ENCODE results near the gene ZNF524. TPM values are rescaled to one million over a fixed set of nuclear protein-coding genes. Genes with fewer than 3 reads are reported as not detected.

ZNF524 gene
- total RNA-seq, 4 donors from 2014 or later = 20.3 to 33.5 (median 26.4) TPM

- TF ChIP-seq, protein P1, sequence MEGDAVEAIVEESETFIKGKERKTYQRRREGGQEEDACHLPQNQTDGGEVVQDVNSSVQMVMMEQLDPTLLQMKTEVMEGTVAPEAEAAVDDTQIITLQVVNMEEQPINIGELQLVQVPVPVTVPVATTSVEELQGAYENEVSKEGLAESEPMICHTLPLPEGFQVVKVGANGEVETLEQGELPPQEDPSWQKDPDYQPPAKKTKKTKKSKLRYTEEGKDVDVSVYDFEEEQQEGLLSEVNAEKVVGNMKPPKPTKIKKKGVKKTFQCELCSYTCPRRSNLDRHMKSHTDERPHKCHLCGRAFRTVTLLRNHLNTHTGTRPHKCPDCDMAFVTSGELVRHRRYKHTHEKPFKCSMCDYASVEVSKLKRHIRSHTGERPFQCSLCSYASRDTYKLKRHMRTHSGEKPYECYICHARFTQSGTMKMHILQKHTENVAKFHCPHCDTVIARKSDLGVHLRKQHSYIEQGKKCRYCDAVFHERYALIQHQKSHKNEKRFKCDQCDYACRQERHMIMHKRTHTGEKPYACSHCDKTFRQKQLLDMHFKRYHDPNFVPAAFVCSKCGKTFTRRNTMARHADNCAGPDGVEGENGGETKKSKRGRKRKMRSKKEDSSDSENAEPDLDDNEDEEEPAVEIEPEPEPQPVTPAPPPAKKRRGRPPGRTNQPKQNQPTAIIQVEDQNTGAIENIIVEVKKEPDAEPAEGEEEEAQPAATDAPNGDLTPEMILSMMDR (IDR thresholded peaks at IDR 0.05) = no peak
- no peak for TF ChIP-seq POLR2A (IDR thresholded peaks at IDR 0.05)
- TF ChIP-seq EP300 (IDR thresholded peaks at IDR 0.05) = no peak
- no peak for TF ChIP-seq POLR2AphosphoS5 (IDR thresholded peaks at IDR 0.05)
- Histone ChIP-seq H3K27me3 (peaks cover 8% of the 10 kb centered on the region), H3K4me1 (peaks cover 0 to 47% (median 21%) of the 10 kb centered on the region in 3 donors), H3K36me3 (no peaks in the 10 kb centered on the region), H3K27ac (peak overlapping the region in 3 of 4 donors; percentile 48 to 72 (median 63)), H3K9me3 (no peaks in the 10 kb centered on the region), H3K4me3 (peak overlapping the region in 1 of 2 donors; percentile 48)
- ATAC-seq = peak; percentile 65
- 1 to 8% methylated on average over 5 to 21 of the region's 36 CpGs for WGBS, 2 donors (ENCODE audit: low coverage in 1 of 2)
Observed at GRCh38 chr19:55585658-55586339, 14.3 kb upstream of the ZNF524 start.

DNA sequence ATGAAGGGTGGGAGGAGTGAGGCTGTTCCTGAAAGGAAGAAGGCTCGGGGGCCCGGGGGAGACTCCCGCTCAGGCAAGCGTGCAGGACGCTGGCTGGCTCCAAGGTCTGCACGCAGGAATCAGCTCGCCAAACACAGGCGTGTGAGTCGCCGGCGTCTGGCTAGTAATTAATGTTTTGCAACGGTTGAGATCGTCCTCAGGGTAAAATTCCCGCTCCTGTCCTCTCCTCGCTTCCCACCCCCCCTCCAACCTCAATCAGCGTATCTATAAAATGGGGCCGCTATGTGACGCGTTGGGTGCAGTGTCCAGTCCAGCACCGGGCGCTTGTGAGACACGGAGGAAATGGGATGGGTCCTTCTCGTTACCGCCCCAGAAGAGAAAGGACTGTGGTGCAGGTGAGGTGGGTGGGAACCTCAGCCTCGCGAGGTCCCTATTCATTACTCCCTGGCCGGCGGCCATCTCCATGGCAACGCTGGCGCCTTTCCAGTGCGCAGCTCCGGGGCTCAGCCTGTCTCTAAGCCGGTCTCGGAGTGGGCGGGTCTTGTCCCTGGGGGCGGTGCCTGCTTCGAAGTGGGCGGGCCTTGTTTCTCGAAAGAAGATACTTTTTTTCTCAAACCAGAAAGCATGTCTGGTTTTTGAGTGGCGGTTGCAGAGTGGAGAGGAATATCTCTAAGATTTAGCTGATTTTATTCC, 13.0 kb upstream of the ZNF524 start:
- Histone ChIP-seq H3K36me3 (peaks cover 0 to 4% of the 10 kb centered on the region in 2 donors), H3K9me3 (no peaks in the 10 kb centered on the region), H3K4me3 (peak overlapping the region in 1 of 2 donors; percentile 42), H3K27me3 (peaks cover 8% of the 10 kb centered on the region), H3K27ac (peak overlapping the region in 3 of 4 donors; percentile 13 to 72 (median 31)), H3K4me1 (peaks cover 0 to 34% (median 17%) of the 10 kb centered on the region in 3 donors)
- TF ChIP-seq POLR2AphosphoS5 (IDR thresholded peaks at IDR 0.05) (no peak), EP300 (IDR thresholded peaks at IDR 0.05) (no peak)
- TF ChIP-seq, protein P1 (IDR thresholded peaks at IDR 0.05) = no peak
- peak; percentile 91 for ATAC-seq
- 0 to 2% methylated on average over 1 to 24 of the region's 40 CpGs for WGBS, 2 donors (ENCODE audit: low coverage in 1 of 2)

DNA sequence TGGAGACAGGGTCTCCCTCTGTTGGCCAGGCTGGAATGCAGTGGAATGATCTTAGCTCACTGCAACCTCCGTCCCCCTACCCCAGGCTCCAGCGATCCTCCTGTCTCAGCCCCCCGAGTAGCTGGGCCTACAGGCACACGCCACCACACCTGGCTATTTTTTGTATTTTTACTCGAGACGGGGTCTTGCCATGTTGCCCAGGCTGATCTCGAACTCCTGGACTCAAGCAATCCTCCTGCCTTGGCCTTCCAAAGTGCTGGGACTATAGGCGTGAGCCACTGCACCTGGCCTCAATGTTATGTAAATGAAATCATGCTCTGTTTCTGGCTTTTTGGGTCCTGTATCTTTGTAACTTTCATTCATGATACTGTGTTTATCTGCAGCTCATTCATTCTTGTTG, 11.3 kb upstream of the ZNF524 start:
- ATAC-seq = no peak
- WGBS, 2 donors (ENCODE audit: low coverage in 1 of 2) = 86 to 93% methylated on average over 7 to 8 of the region's 8 CpGs
- Histone ChIP-seq H3K4me3 (no peak overlapping the region), H3K27me3 (peaks cover 8% of the 10 kb centered on the region), H3K9me3 (no peaks in the 10 kb centered on the region), H3K4me1 (peaks cover 0 to 30% (median 17%) of the 10 kb centered on the region in 3 donors), H3K36me3 (peaks cover 0 to 19% of the 10 kb centered on the region in 2 donors), H3K27ac (no peak overlapping the region)
- TF ChIP-seq POLR2A (IDR thresholded peaks at IDR 0.05) (no peak), EP300 (IDR thresholded peaks at IDR 0.05) (no peak), POLR2AphosphoS5 (IDR thresholded peaks at IDR 0.05) (no peak)
- TF ChIP-seq, protein P1 (IDR thresholded peaks at IDR 0.05) = no peak

GRCh38 chr19:55590109-55590508, 10.0 kb upstream of the ZNF524 start:
- no peak for ATAC-seq
- peaks cover 8% of the 10 kb centered on the region for H3K27me3 ChIP-seq
- H3K4me1 ChIP-seq = peaks cover 0 to 29% (median 17%) of the 10 kb centered on the region in 3 donors
- TF ChIP-seq POLR2A (IDR thresholded peaks at IDR 0.05) (no peak), EP300 (IDR thresholded peaks at IDR 0.05) (no peak), POLR2AphosphoS5 (IDR thresholded peaks at IDR 0.05) (no peak)
- TF ChIP-seq, protein P1 (IDR thresholded peaks at IDR 0.05) = no peak
- WGBS, 2 donors (ENCODE audit: low coverage in 1 of 2) = 39 to 49% methylated on average over 7 of the region's 7 CpGs
- H3K4me3 ChIP-seq = no peak overlapping the region
- H3K27ac ChIP-seq = no peak overlapping the region
- no peaks in the 10 kb centered on the region for H3K9me3 ChIP-seq
- peaks cover 0 to 25% of the 10 kb centered on the region in 2 donors for H3K36me3 ChIP-seq
